ENCODE measurements around the gene RFWD3. TPM values are rescaled to one million over a fixed set of nuclear protein-coding genes. Genes with fewer than 3 reads are reported as not detected.

RFWD3 gene
- polyA plus RNA-seq (2012; ENCODE audit: insufficient read length, low read depth) = 12.6 TPM

- peak; percentile 80; the same call in 1 of the 2 replicates for TF ChIP-seq TAF1 (IDR thresholded peaks at IDR 0.05; ENCODE audit: borderline replicate concordance, insufficient read depth, low read length)
- peak; percentile 83 for TF ChIP-seq POLR2AphosphoS5 (IDR thresholded peaks at IDR 0.05; ENCODE audit: low read depth, low read length)
- TF ChIP-seq REST (IDR thresholded peaks at IDR 0.05; ENCODE audit: insufficient read depth in 1 of 2, low read depth in 2 of 2, low read length in 2 of 2) = 0 out of 4 replicates have a peak, but pooled peaks of 1 of the 2 experiments have one; percentile 37
- no peak for TF ChIP-seq FOXP2 (optimal IDR thresholded peaks at IDR 0.05; ENCODE audit: borderline replicate concordance, extremely low read depth, extremely low read length, insufficient read depth)
- no peak for TF ChIP-seq SIN3A (IDR thresholded peaks at IDR 0.05; ENCODE audit: borderline replicate concordance, insufficient read depth, low read length)
Measured at GRCh38 chr16:74666425-74667254, at the start of gene RFWD3. RFWD3 (minus strand) TSS chr16:74666877; CDS start chr16:74661449, 5,428 bp downstream.

GRCh38 chr16:74716355-74716754 is 49.7 kb upstream of the RFWD3 start:
- TF ChIP-seq TAF1 (IDR thresholded peaks at IDR 0.05; ENCODE audit: borderline replicate concordance, insufficient read depth, low read length) = no peak
- no peak for TF ChIP-seq POLR2AphosphoS5 (IDR thresholded peaks at IDR 0.05; ENCODE audit: low read depth, low read length)
- TF ChIP-seq REST (IDR thresholded peaks at IDR 0.05; ENCODE audit: insufficient read depth in 1 of 2, low read depth in 2 of 2, low read length in 2 of 2) = no peak
- TF ChIP-seq FOXP2 (optimal IDR thresholded peaks at IDR 0.05; ENCODE audit: borderline replicate concordance, extremely low read depth, extremely low read length, insufficient read depth) = no peak
- TF ChIP-seq SIN3A (IDR thresholded peaks at IDR 0.05; ENCODE audit: borderline replicate concordance, insufficient read depth, low read length) = no peak

- TF ChIP-seq FOXP2 (optimal IDR thresholded peaks at IDR 0.05; ENCODE audit: borderline replicate concordance, extremely low read depth, extremely low read length, insufficient read depth) (no peak), TAF1 (IDR thresholded peaks at IDR 0.05; ENCODE audit: borderline replicate concordance, insufficient read depth, low read length) (no peak), SIN3A (IDR thresholded peaks at IDR 0.05; ENCODE audit: borderline replicate concordance, insufficient read depth, low read length) (no peak), REST (IDR thresholded peaks at IDR 0.05; ENCODE audit: insufficient read depth in 1 of 2, low read depth in 2 of 2, low read length in 2 of 2) (no peak), POLR2AphosphoS5 (IDR thresholded peaks at IDR 0.05; ENCODE audit: low read depth, low read length) (no peak)
Measured at GRCh38 chr16:74713876-74714275, 47.2 kb upstream of the RFWD3 start.

- TF ChIP-seq FOXP2 (optimal IDR thresholded peaks at IDR 0.05; ENCODE audit: borderline replicate concordance, extremely low read depth, extremely low read length, insufficient read depth) (no peak), TAF1 (IDR thresholded peaks at IDR 0.05; ENCODE audit: borderline replicate concordance, insufficient read depth, low read length) (no peak), REST (IDR thresholded peaks at IDR 0.05; ENCODE audit: insufficient read depth in 1 of 2, low read depth in 2 of 2, low read length in 2 of 2) (no peak), POLR2AphosphoS5 (IDR thresholded peaks at IDR 0.05; ENCODE audit: low read depth, low read length) (no peak), SIN3A (IDR thresholded peaks at IDR 0.05; ENCODE audit: borderline replicate concordance, insufficient read depth, low read length) (no peak)
Measured at GRCh38 chr16:74713325-74713724, 46.6 kb upstream of the RFWD3 start.

All from PFSK-1 (cell line).